GM23338 (cell line): ENCODE measurements around the gene NCOA7.
A peak's percentile ranks its signal among the peaks of the same experiment; 100 is the strongest.

ENCODE experiments used
- CTCF ChIP-seq, 2 experiments: fragments of 200-600 bp in 1 of 2; sonication (generic) in 1 of 2; conservative IDR thresholded peaks; 2 replicates each; pipeline versions ENCODE4 v1.5.1 to v1.6.1; 2016 to 2017; ENCODE audit warnings: antibody characterized with exemption in 2 of 2, low read depth in 2 of 2, mild to moderate bottlenecking in 2 of 2, moderate library complexity in 1 of 2
- EZH2 ChIP-seq: fragments of 200-600 bp; sonication (generic); IDR thresholded peaks from one replicate; pipeline ENCODE4 v1.8.0; 2017; ENCODE audit warnings: antibody characterized with exemption, mild to moderate bottlenecking, low read depth; ENCODE audit not compliant: unreplicated experiment

GRCh38 chr6:125974214-125974866 is 183.6 kb downstream of the NCOA7 start:
- no peak for TF ChIP-seq EZH2
- TF ChIP-seq CTCF (conservative IDR thresholded peaks at IDR 0.05; ENCODE audit: low read depth in 2 of 2) = peak in 1 of 2 experiments; percentile 69; a peak in 3 of 4 replicates
